ENCODE measurements around the gene KDSR. TPM values are rescaled to one million over a fixed set of nuclear protein-coding genes. Genes with fewer than 3 reads are reported as not detected.

Gene KDSR
- total and polyA plus RNA-seq, 4 donors, result 31.3 to 39.1 (median 32.7) TPM

DNA sequence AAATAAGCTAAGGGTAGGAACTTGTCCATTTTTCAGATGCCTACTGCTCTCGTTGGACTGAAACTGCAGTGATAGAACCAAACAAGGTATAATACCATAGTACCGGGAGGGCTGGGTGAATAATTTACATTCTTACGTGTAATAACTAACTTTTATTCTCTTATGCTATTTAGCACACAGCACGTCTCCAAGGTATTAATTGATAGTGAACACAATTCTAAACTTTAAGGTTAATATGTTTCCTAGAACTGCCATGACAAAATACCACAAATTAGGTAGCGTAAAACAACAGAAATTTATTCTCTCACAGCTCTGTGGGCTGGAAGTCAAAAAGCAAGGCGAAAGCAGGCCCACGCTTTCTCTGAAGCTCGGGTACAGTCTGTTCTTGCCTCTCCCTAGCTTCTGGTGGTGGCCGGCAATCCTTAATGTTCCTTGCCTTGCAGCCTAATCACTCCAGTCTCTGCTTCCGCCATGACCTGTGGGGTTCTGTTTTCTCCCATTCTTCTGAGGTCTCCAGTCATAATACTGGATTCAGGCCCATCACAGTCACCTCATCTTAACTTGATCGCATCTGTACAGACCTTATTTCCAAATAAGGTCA lies 41.8 kb downstream of the KDSR start:
- Histone ChIP-seq H3K4me1 (ENCODE audit: control insufficient read depth, insufficient read depth, low read length) (peaks cover 7% of the 10 kb centered on the region), H3K27me3 (ENCODE audit: control insufficient read depth, insufficient read depth, low read length) (no peaks in the 10 kb centered on the region), H3K9me3 (ENCODE audit: control insufficient read depth, insufficient read depth, low read length) (no peaks in the 10 kb centered on the region), H3K27ac (ENCODE audit: low read depth, low read length) (no peak overlapping the region), H3K4me3 (ENCODE audit: low read depth, low read length) (no peak overlapping the region), H3K36me3 (ENCODE audit: control insufficient read depth, insufficient read depth, low read length) (no peaks in the 10 kb centered on the region)
- WGBS (ENCODE audit: insufficient coverage), result 87% methylated on average over 6 of the region's 11 CpGs
- DNase-seq (ENCODE audit: low read depth in 4 of 6, low spot score in 6 of 6), result no peak

DNA sequence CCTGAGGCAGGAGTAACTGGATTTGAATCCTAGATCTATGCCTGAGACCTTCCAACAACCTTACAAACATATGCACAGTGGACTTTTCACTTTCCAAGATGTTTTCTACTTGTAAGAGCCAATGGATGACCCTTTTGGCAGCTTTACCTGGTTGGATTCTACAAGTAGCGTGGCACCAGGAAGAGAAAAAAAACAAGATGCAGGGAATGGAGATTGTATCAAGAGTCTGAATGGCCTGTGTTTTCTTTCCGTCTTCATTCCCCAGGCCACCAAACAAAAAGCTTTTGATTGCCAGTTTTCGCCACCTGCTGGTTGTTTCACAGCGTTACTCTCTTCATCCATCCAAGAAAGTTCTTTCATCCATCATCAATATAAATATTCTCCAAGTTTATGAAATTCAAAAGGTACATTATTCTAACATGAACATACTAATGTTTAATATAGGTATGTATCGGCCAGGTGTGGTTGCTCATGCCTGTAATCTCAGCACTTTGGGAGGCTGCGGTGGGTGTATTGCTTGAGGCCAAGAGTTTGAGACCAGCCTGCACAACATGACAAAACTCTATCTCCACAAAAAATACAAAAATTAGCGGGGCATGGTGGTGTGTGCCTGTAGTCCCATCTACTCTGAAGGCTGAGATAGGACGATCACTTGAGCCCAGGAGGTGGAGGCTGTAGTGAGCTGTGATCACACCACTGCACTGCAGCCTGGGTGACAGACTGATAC lies 43.9 kb downstream of the KDSR start:
- Histone ChIP-seq H3K27ac (ENCODE audit: low read depth, low read length) (peak overlapping the region; percentile 44), H3K4me3 (ENCODE audit: low read depth, low read length) (no peak overlapping the region), H3K9me3 (ENCODE audit: control insufficient read depth, insufficient read depth, low read length) (no peaks in the 10 kb centered on the region), H3K36me3 (ENCODE audit: control insufficient read depth, insufficient read depth, low read length) (no peaks in the 10 kb centered on the region), H3K4me1 (ENCODE audit: control insufficient read depth, insufficient read depth, low read length) (peaks cover 13% of the 10 kb centered on the region), H3K27me3 (ENCODE audit: control insufficient read depth, insufficient read depth, low read length) (no peaks in the 10 kb centered on the region)
- 15% methylated on average over 4 of the region's 8 CpGs for WGBS (ENCODE audit: insufficient coverage)
- peak in 5 of 6 donors; percentile 65 to 94 (median 73) for DNase-seq (ENCODE audit: low read depth in 4 of 6, low spot score in 6 of 6)

DNA sequence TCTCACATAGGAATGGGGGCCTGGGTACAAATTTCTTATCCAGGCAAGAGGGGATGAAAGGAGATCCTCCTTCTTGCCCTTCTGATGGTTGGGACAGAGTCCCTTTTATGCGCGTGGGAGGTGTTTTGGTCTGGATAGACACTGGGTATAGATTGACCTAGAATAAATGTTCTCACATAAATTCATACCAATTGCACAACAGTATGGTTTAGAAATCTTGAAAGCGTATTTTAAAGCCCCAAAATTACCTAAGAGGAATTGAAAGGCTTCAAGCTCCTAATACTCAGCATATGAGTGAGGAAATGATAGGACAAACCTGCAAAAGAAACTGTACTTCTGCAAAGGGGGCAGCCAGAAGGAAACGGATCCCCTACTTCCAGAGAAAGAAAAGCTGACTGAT lies 44.8 kb downstream of the KDSR start:
- H3K27ac ChIP-seq (ENCODE audit: low read depth, low read length), result no peak overlapping the region
- H3K4me3 ChIP-seq (ENCODE audit: low read depth, low read length), result no peak overlapping the region
- WGBS (ENCODE audit: insufficient coverage), result 78% methylated on average over 1 of the region's 4 CpGs

DNA sequence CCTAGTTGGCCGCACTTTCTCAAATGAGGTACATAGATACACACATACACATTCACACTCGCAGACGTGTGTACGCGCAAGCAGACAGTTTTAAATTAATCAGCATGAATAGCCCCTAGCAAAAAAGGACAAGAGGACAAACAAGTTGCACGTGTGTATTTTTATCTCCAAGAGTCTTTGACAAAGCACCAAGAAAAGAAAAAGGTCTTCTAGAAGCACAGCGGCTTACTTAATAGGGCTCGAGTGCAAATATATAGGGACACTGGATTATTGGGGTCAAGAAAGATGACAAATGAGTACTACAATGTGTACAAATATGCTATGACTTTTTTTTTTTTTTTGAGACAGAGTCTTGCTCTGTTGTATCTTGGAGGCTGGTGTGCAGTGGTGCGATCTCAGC lies 45.7 kb downstream of the KDSR start:
- no peak overlapping the region for H3K27ac ChIP-seq (ENCODE audit: low read depth, low read length)
- no peaks in the 10 kb centered on the region for H3K36me3 ChIP-seq (ENCODE audit: control insufficient read depth, insufficient read depth, low read length)
- 58% methylated on average over 2 of the region's 9 CpGs for WGBS (ENCODE audit: insufficient coverage)
- no peak for DNase-seq (ENCODE audit: low read depth in 4 of 6, low spot score in 6 of 6)
- H3K4me3 ChIP-seq (ENCODE audit: low read depth, low read length), result peak overlapping the region; percentile 50
- peaks cover 18% of the 10 kb centered on the region for H3K4me1 ChIP-seq (ENCODE audit: control insufficient read depth, insufficient read depth, low read length)
- H3K9me3 ChIP-seq (ENCODE audit: control insufficient read depth, insufficient read depth, low read length), result no peaks in the 10 kb centered on the region
- H3K27me3 ChIP-seq (ENCODE audit: control insufficient read depth, insufficient read depth, low read length), result no peaks in the 10 kb centered on the region

More for the DNA sequence above, 44.8 kb downstream of the KDSR start:
- no peaks in the 10 kb centered on the region for H3K9me3 ChIP-seq (ENCODE audit: control insufficient read depth, insufficient read depth, low read length)
- H3K36me3 ChIP-seq (ENCODE audit: control insufficient read depth, insufficient read depth, low read length), result no peaks in the 10 kb centered on the region
- H3K4me1 ChIP-seq (ENCODE audit: control insufficient read depth, insufficient read depth, low read length), result peaks cover 18% of the 10 kb centered on the region
- H3K27me3 ChIP-seq (ENCODE audit: control insufficient read depth, insufficient read depth, low read length), result no peaks in the 10 kb centered on the region
- DNase-seq (ENCODE audit: low read depth in 4 of 6, low spot score in 6 of 6), result no peak

DNA sequence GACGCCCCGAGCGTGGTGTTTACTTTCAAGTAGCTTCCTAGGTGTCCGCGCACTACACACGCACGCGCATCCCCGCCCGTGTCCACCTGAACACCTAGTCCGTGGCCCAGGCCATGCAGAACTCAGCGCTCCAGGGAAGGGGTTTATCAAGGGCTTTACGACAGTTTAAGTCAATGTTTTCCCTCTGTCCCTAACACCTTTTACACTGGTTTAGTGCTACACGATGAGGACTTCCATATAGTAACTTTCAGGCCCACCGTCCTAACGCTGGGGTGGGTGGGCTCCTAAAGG lies 46.1 kb downstream of the KDSR start:
- no peaks in the 10 kb centered on the region for H3K36me3 ChIP-seq (ENCODE audit: control insufficient read depth, insufficient read depth, low read length)
- H3K27me3 ChIP-seq (ENCODE audit: control insufficient read depth, insufficient read depth, low read length), result no peaks in the 10 kb centered on the region
- H3K27ac ChIP-seq (ENCODE audit: low read depth, low read length), result peak overlapping the region; percentile 58
- WGBS (ENCODE audit: insufficient coverage), result 18% methylated on average over 16 of the region's 16 CpGs
- peaks cover 18% of the 10 kb centered on the region for H3K4me1 ChIP-seq (ENCODE audit: control insufficient read depth, insufficient read depth, low read length)
- no peak for DNase-seq (ENCODE audit: low read depth in 4 of 6, low spot score in 6 of 6)
- H3K4me3 ChIP-seq (ENCODE audit: low read depth, low read length), result peak overlapping the region; percentile 50
- H3K9me3 ChIP-seq (ENCODE audit: control insufficient read depth, insufficient read depth, low read length), result no peaks in the 10 kb centered on the region

DNA sequence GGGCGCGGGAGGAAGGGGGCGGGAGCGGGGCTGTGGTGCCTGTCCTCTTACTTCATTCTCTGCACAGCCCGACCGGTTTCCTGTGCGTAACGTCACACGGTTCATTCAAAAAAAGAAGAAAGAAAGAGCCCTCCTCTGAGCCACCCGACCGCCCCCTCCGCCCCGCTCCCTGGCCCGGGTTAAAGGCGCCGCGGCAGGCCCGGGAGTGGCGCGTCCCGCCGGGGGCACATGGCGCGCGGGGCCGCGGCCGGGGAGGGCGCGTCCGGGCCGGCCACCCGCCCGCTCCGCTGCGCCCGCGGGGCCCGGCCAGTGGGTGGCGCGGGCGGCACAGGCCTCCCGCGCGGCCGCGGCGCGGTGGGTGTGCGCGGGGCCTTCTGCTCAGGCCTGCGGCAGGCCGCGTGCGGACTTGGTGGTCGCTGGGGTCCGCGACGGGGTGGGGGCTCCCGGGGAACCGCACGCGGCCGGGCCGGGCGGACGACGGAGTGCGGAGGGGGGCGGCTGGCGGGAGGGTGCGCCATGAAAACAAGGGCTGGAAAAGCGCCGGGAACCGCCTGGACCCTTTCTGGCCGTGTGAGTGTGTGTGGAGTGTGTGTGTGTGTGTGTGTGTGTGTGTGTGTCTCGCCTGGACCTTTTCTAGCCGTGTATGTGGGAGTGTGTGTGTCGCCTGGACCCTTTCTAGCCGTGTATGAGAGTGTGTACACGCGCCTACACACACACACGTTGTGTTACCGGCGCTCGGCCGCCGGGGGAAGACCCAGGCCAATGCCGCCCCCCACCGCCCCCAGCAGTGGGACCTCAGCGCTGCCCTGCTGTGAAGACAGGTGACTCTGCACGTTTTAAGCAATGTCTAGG lies 46.7 kb downstream of the KDSR start:
- Histone ChIP-seq H3K4me3 (ENCODE audit: low read depth, low read length) (peak overlapping the region; percentile 50), H3K27ac (ENCODE audit: low read depth, low read length) (peak overlapping the region; percentile 58), H3K4me1 (ENCODE audit: control insufficient read depth, insufficient read depth, low read length) (peaks cover 18% of the 10 kb centered on the region), H3K9me3 (ENCODE audit: control insufficient read depth, insufficient read depth, low read length) (no peaks in the 10 kb centered on the region), H3K36me3 (ENCODE audit: control insufficient read depth, insufficient read depth, low read length) (no peaks in the 10 kb centered on the region), H3K27me3 (ENCODE audit: control insufficient read depth, insufficient read depth, low read length) (no peaks in the 10 kb centered on the region)
- DNase-seq (ENCODE audit: low read depth in 4 of 6, low spot score in 6 of 6), result peak in 2 of 6 donors; percentile 94 to 96
- WGBS (ENCODE audit: insufficient coverage), result under 1% methylated on average over 84 of the region's 92 CpGs

DNA sequence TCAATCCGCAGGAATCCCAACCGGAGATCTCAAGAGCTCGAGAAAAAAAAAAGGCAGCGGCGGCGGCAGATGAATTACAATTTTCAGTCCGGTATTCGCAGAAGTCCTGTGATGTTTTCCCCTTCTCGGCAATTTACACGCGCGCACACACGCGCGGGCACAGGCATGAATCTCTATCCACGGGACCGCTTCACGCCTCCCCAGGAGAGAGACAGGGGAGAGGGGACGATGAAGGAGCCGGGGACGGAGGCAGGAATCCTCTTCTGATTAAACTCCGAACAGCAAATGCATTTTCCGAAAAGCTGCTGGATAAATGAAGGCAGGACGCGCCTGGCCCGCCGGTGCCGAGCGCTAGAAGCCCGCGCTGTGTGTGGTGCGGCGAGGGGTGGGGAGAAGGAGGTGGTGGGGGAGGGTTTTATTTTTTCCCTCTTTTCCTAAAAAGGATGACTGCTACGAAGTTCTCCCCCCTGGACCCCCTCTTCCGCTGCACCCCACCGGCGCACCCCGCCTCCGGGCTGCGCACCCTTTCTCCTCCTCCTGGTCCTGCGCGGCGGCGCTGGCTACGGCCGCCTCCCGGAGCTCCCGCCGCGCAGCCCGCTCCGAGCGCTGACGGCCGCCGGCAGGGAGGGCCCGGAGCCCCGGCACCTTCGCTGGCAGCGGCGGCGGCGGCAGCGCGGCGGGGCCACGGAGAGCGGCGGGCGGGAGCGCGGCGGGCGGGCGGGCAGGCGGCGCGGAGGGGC lies 47.5 kb downstream of the KDSR start, which contains the start of gene BCL2:
TSS of gene BCL2 (minus strand) at position 387 of the 740 bp plus-strand sequence.
- H3K27me3 ChIP-seq (ENCODE audit: control insufficient read depth, insufficient read depth, low read length), result no peaks in the 10 kb centered on the region
- no peaks in the 10 kb centered on the region for H3K9me3 ChIP-seq (ENCODE audit: control insufficient read depth, insufficient read depth, low read length)
- H3K4me3 ChIP-seq (ENCODE audit: low read depth, low read length), result peak within 1 kb of the TSS; percentile 90
- no peaks in the 10 kb centered on the region for H3K36me3 ChIP-seq (ENCODE audit: control insufficient read depth, insufficient read depth, low read length)
- peaks cover 18% of the 10 kb centered on the region for H3K4me1 ChIP-seq (ENCODE audit: control insufficient read depth, insufficient read depth, low read length)
- 0% methylated on average over 60 of the region's 78 CpGs for WGBS (ENCODE audit: insufficient coverage)
- peak within 1 kb of the TSS; percentile 89 for H3K27ac ChIP-seq (ENCODE audit: low read depth, low read length)
- DNase-seq (ENCODE audit: low read depth in 4 of 6, low spot score in 6 of 6), result peak in 2 of 6 donors; percentile 80 to 84

DNA sequence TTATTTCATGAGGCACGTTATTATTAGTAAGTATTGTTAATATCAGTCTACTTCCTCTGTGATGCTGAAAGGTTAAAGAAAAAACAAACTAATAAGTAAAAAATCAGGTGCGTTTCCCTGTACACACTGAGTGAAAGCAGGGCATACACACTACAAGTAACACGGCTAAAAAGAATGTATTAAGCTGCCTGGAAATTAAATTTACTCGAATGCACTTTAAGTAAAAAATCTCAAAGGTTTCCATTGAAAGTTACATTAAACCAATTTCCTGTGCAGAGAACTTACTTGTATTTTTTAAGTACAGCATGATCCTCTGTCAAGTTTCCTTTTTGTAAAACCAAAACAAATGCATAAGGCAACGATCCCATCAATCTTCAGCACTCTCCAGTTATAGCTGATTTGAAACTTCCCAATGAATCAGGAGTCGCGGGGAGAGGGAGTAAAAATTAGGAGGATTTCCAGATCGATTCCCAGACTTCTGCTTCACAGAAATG lies 48.1 kb downstream of the KDSR start:
- WGBS (ENCODE audit: insufficient coverage), result 0% methylated on average over 2 of the region's 8 CpGs
- Histone ChIP-seq H3K36me3 (ENCODE audit: control insufficient read depth, insufficient read depth, low read length) (no peaks in the 10 kb centered on the region), H3K4me1 (ENCODE audit: control insufficient read depth, insufficient read depth, low read length) (peaks cover 18% of the 10 kb centered on the region), H3K4me3 (ENCODE audit: low read depth, low read length) (peak overlapping the region; percentile 90), H3K27ac (ENCODE audit: low read depth, low read length) (peak overlapping the region; percentile 89), H3K27me3 (ENCODE audit: control insufficient read depth, insufficient read depth, low read length) (no peaks in the 10 kb centered on the region), H3K9me3 (ENCODE audit: control insufficient read depth, insufficient read depth, low read length) (no peaks in the 10 kb centered on the region)
- no peak for DNase-seq (ENCODE audit: low read depth in 4 of 6, low spot score in 6 of 6)

Data from spinal cord (tissue), 10 donors.